A549 (cell line): ENCODE results near the gene PSMB7.

ENCODE experiments used
- RNF2 ChIP-seq: fragments of 200-600 bp; sonication (generic); IDR thresholded peaks from 2 replicates; pipeline ENCODE4 v1.6.1; 2016; ENCODE audit warnings: low read depth, mild to moderate bottlenecking, antibody characterized with exemption, moderate library complexity, borderline replicate concordance
- TF ChIP-seq, protein P1 (sequence below): fragments of >200 bp; sonication (Bioruptor Twin); formaldehyde crosslinking; IDR thresholded peaks from 3 replicates; pipeline ENCODE4 v1.5.1; 2016

DNA sequence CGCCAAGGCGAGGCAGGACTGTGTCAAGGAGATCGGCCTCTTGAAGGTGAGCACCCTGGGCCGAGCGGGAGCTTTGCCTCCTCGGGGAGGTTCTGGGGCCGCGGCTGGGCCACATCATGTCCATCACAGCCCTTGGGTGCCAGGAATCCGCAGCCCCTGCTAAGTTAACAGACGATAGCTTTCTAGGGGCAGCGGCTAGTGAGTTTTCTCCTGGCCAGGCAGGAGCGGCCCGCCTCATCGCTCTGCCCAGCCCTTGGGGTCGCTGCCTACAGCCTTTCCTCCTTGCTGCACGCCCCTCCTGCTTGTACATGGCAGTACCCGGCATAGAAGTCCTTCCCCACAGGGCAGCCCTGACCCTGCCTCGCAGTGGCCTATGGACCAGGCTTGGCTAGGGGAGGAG lies 101.3 kb downstream of the PSMB7 start:
- no peak for TF ChIP-seq RNF2
- TF ChIP-seq, protein P1, sequence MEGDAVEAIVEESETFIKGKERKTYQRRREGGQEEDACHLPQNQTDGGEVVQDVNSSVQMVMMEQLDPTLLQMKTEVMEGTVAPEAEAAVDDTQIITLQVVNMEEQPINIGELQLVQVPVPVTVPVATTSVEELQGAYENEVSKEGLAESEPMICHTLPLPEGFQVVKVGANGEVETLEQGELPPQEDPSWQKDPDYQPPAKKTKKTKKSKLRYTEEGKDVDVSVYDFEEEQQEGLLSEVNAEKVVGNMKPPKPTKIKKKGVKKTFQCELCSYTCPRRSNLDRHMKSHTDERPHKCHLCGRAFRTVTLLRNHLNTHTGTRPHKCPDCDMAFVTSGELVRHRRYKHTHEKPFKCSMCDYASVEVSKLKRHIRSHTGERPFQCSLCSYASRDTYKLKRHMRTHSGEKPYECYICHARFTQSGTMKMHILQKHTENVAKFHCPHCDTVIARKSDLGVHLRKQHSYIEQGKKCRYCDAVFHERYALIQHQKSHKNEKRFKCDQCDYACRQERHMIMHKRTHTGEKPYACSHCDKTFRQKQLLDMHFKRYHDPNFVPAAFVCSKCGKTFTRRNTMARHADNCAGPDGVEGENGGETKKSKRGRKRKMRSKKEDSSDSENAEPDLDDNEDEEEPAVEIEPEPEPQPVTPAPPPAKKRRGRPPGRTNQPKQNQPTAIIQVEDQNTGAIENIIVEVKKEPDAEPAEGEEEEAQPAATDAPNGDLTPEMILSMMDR: no peak
